IgD-negative memory B cell (primary cell): Measurements from ENCODE around the gene PRODH2. TPM values are rescaled to one million over a fixed set of nuclear protein-coding genes. Genes with fewer than 3 reads are reported as not detected.

Experiments
- H3K27ac Mint-ChIP-seq, 3 donors: one replicate each; pipeline ENCODE4 v1.8.0; 2020 to 2022; ENCODE audit warnings: mild to moderate bottlenecking in 3 of 3, mixed read lengths in 3 of 3, moderate library complexity in 1 of 3
- H3K27me3 Mint-ChIP-seq: one replicate; pipeline ENCODE4 v1.8.0; 2021; ENCODE audit warnings: mixed read lengths
- H3K36me3 Mint-ChIP-seq: one replicate; pipeline ENCODE4 v1.8.0; 2020; ENCODE audit warnings: mild to moderate bottlenecking, mixed read lengths
- H3K4me1 Mint-ChIP-seq, 3 donors: one replicate each; pipeline ENCODE4 v1.8.0; 2020 to 2022; ENCODE audit warnings: mixed read lengths in 3 of 3, mild to moderate bottlenecking in 1 of 3
- H3K4me3 Mint-ChIP-seq, 4 donors: one replicate each; pipeline ENCODE4 v1.8.0; 2020 to 2022; ENCODE audit warnings: mild to moderate bottlenecking in 4 of 4, mixed read lengths in 4 of 4, moderate library complexity in 3 of 4
- H3K9me3 Mint-ChIP-seq, 3 donors: one replicate each; pipeline ENCODE4 v1.8.0; 2020 to 2021; ENCODE audit warnings: mixed read lengths in 3 of 3, mild to moderate bottlenecking in 1 of 3
- polyA plus RNA-seq: library from polyadenylated mRNA; unstranded; fragments of 300-500 nt; fragmentation: Illumina TruSeq; gene quantifications from one replicate; pipeline ENCODE4 v1.2.3, GENCODE V29; 2021

Gene PRODH2
- polyA plus RNA-seq, 1 donor from 2014 or later = not detected

DNA sequence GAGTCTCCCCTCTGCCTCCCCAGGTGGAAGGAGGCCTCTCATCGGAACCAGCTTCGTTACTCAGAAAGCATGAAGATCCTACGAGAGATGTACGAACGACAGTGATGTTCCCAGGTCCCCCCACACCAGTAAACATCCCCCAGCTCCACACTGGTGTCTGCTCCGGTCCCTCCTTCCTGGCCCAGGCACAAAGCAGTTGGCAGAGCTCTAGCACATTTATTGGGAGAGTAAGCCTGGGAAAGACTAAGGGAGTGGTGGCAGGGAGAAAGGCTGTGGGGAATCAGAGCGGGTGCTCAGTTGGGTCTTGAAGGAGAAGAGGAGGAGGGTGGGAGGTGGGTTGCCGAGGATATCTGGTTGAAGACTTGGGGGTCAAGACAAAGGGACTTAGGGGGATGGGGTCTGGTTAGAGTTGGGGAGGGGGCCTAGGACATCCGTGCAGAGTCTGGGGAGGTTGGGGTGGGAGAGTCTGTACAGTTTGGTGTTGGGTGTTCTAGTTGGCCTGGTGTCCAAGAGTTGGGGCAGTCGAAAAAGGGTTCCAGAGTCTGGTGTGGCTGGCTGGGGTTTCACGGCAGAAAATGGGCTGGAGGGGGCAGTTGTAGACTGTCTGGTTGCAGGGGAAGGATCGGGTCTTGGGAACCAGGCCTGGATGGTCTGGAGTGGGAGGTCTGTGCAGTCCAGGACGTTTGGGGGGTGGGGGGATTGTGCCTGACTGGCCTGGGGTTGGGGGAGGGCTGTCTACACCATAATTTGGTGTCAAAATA, 58.1 kb downstream of the PRODH2 start:
- no peak overlapping the region for H3K27ac Mint-ChIP-seq
- no peaks in the 10 kb centered on the region for H3K36me3 Mint-ChIP-seq
- H3K4me3 Mint-ChIP-seq = peak overlapping the region in 3 of 4 donors; percentile 44 to 78 (median 66)
- H3K27me3 Mint-ChIP-seq = peaks cover 13% of the 10 kb centered on the region
- H3K9me3 Mint-ChIP-seq = peaks cover 0 to 2% (median 0%) of the 10 kb centered on the region in 3 donors
- peaks cover 6 to 12% (median 12%) of the 10 kb centered on the region in 3 donors for H3K4me1 Mint-ChIP-seq

DNA sequence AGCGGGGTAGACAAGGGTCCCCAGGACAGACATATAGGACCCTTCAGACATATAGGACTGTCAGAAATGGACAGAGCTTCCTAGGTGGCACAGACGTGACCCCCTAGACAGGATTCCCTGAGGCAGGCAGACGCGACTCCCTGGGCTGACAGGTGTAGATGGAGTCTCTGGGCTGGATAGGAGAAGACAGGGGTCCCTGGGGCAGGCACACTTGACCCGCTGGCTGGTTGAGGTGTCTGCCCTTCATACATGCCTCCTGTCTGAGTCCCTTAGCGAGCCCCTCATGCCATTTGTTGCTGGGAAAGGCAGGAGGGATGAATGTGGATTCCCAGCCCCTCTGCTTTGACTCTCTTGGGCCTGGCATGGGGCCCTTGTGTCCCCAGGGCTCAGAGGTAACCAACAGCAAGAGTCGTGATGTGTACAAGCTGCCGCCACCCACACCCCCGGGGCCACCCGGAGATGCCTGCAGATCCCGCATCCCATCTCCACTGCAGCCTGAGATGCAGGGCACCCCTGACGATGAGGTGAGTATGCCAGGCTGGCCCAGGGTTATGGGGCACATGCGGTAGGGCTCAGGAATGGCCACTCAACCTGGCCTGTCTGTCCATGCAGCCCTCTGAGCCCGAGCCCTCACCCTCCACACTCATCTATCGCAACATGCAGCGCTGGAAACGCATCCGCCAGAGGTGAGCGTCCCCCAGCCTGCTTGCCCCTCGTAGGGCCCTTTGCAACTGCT, 58.8 kb downstream of the PRODH2 start:
- H3K9me3 Mint-ChIP-seq = peaks cover 0 to 2% (median 0%) of the 10 kb centered on the region in 3 donors
- no peaks in the 10 kb centered on the region for H3K36me3 Mint-ChIP-seq
- peak overlapping the region in 1 of 4 donors; percentile 66 for H3K4me3 Mint-ChIP-seq
- peaks cover 13% of the 10 kb centered on the region for H3K27me3 Mint-ChIP-seq
- peak overlapping the region in 1 of 3 donors; percentile 21 for H3K27ac Mint-ChIP-seq
- peaks cover 6 to 14% (median 14%) of the 10 kb centered on the region in 3 donors for H3K4me1 Mint-ChIP-seq

DNA sequence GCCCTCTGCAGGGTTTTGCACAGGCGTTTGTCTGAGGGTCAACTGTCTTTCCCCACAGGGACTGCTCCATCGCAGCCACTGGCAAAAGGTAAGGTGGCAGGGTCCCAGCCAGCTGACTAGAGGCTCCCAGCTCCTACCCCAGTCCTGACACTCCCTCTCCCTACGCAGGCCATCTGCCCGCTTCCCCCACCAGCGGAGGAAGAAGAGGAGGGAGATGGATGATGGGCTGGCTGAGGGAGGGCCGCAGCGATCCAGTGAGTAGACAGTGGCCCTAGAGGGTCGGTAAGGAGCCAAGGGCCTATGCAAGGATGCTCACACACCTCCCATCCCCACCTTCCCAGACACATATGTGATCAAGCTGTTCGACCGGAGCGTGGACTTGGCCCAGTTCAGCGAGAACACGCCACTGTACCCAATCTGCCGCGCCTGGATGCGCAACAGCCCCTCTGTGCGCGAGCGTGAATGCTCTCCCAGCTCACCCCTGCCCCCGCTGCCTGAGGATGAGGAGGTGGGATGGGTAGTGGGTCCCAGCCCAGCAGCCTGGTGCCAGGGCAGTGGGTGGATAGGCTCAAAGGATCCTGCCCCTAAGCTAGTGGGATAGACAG, 59.8 kb downstream of the PRODH2 start:
- Mint-ChIP-seq H3K27ac (no peak overlapping the region), H3K36me3 (no peaks in the 10 kb centered on the region), H3K4me3 (peak overlapping the region in 1 of 4 donors; percentile 66), H3K4me1 (peaks cover 9 to 20% (median 18%) of the 10 kb centered on the region in 3 donors), H3K9me3 (peaks cover 0 to 2% (median 0%) of the 10 kb centered on the region in 3 donors), H3K27me3 (peaks cover 12% of the 10 kb centered on the region)

DNA sequence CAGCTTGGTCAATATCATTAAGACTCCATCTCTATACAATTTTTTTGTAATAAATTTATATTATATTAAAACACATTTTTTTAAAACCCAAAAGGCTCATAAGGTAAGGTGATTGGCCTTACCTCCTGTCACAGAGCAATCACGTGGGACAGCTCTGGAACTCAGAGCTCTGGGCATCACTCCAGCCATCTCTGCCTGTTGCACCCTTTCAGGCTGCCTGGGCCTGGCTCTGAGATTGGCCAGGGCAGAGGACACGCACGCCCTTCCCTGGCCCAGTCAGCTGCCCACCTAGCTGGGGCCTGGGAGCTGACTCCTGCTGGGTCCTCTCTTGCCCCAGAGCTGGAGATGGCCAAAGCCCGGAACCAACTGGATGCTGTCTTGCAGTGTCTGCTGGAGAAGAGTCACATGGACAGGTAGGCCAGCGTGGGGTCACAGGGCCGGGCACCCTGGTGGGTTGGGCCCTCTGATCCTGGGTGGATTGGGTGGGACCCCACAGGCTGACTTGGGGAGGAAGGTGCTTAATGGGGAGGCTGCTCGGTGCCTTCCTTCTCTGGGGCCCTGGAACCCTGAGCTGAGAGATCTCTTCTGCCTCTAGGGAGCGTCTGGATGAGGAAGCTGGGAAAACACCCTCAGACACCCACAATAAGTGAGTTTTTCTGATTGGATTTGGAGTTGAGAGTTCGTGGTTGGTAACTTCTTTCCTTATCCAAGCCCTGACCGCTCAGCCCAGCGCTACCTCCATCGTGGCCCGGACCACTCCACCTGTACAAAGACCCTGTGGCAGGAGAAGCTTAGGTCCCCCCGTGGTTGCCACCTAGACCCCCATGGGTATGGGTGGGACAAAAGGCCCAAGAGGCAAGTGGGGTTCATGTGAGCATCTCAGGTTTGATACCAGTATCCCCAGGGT, 60.6 kb downstream of the PRODH2 start:
- no peaks in the 10 kb centered on the region for H3K36me3 Mint-ChIP-seq
- H3K27me3 Mint-ChIP-seq = peaks cover 10% of the 10 kb centered on the region
- H3K4me3 Mint-ChIP-seq = no peak overlapping the region
- H3K4me1 Mint-ChIP-seq = peaks cover 7 to 21% (median 16%) of the 10 kb centered on the region in 3 donors
- no peak overlapping the region for H3K27ac Mint-ChIP-seq
- peaks cover 0 to 2% (median 0%) of the 10 kb centered on the region in 3 donors for H3K9me3 Mint-ChIP-seq

DNA sequence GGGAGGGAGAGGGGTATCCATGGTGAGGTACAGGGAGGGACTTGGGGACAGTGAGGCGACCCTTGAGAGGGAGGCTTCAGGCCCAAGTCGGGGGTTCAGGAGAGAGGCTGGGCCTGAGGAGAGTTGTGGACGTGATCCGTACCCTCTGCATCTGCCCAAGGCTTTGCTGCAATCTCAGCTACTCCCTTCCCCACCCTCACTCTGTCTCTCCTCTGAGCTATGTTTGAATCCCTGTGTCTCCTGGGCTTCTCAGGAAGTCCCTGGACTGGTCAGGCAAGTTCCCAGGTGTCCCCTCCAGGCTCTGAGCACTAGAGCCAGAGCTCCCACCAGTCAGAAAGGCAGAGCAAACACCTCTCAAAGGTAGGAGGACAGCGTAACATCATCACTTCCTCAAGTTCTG, 62.5 kb downstream of the PRODH2 start:
- peaks cover 14 to 29% (median 24%) of the 10 kb centered on the region in 3 donors for H3K4me1 Mint-ChIP-seq

More for the DNA sequence above, 62.5 kb downstream of the PRODH2 start:
- Mint-ChIP-seq H3K4me3 (peak overlapping the region in 3 of 4 donors; percentile 72 to 78 (median 73)), H3K27me3 (peaks cover 3% of the 10 kb centered on the region), H3K9me3 (no peaks in the 10 kb centered on the region), H3K27ac (no peak overlapping the region), H3K36me3 (no peaks in the 10 kb centered on the region)

Other genes with a start within 250 kb of the PRODH2 start
- not detected for gene ATP4A, start 249.2 kb downstream of the PRODH2 start, polyA plus RNA-seq
- gene PMIS2, start 226.7 kb downstream of the PRODH2 start, polyA plus RNA-seq = not detected
- gene HAUS5, start 200.1 kb downstream of the PRODH2 start, polyA plus RNA-seq = 11.4 TPM
- gene RBM42, start 183.8 kb downstream of the PRODH2 start, polyA plus RNA-seq = 76.5 TPM
- gene ETV2, start 171.1 kb downstream of the PRODH2 start, polyA plus RNA-seq = 0.50 TPM
- 814 TPM for gene COX6B1, start 164.5 kb downstream of the PRODH2 start, polyA plus RNA-seq
- not detected for gene UPK1A, start 146.3 kb downstream of the PRODH2 start, polyA plus RNA-seq
- 31.6 TPM for gene ZBTB32, start 108.3 kb downstream of the PRODH2 start, polyA plus RNA-seq
- gene KMT2B, start 94.8 kb downstream of the PRODH2 start, polyA plus RNA-seq = 2.7 TPM
- gene IGFLR1, start 70.4 kb downstream of the PRODH2 start, polyA plus RNA-seq = 140 TPM
- gene U2AF1L4, start 67.4 kb downstream of the PRODH2 start, polyA plus RNA-seq = 74.8 TPM
- 85.0 TPM for gene PSENEN, start 67.2 kb downstream of the PRODH2 start, polyA plus RNA-seq
- gene LIN37, start 64.3 kb downstream of the PRODH2 start, polyA plus RNA-seq = 8.2 TPM
- gene HSPB6, start 55.8 kb downstream of the PRODH2 start, polyA plus RNA-seq = not detected
- gene PROSER3, start 54.7 kb downstream of the PRODH2 start, polyA plus RNA-seq = 7.3 TPM
- not detected for gene ARHGAP33, start 37.3 kb downstream of the PRODH2 start, polyA plus RNA-seq
- gene NPHS1, start 39.7 kb upstream of the PRODH2 start, polyA plus RNA-seq = not detected
- not detected for gene KIRREL2, start 44.1 kb upstream of the PRODH2 start, polyA plus RNA-seq
- not detected for gene APLP1, start 55.7 kb upstream of the PRODH2 start, polyA plus RNA-seq
- gene NFKBID, start 87.7 kb upstream of the PRODH2 start, polyA plus RNA-seq = 28.6 TPM
- 118 TPM for gene HCST, start 89.7 kb upstream of the PRODH2 start, polyA plus RNA-seq
- gene TYROBP, start 95.5 kb upstream of the PRODH2 start, polyA plus RNA-seq = 13.7 TPM
- gene LRFN3, start 123.5 kb upstream of the PRODH2 start, polyA plus RNA-seq = 0.15 TPM
- gene SDHAF1, start 182.3 kb upstream of the PRODH2 start, polyA plus RNA-seq = 53.7 TPM
- gene SYNE4, start 196.0 kb upstream of the PRODH2 start, polyA plus RNA-seq = not detected
- 15.7 TPM for gene ALKBH6, start 201.4 kb upstream of the PRODH2 start, polyA plus RNA-seq
- gene CLIP3, start 220.0 kb upstream of the PRODH2 start, polyA plus RNA-seq = 0.23 TPM
- 5.6 TPM for gene THAP8, start 241.4 kb upstream of the PRODH2 start, polyA plus RNA-seq
- 0.81 TPM for gene WDR62, start 242.1 kb upstream of the PRODH2 start, polyA plus RNA-seq